Stimulated activated CD4-positive, alpha-beta T cell treated with anti-CD3 and anti-CD28 coated beads, Interleukin-1b, Interleukin-23, amount 100 ng/mL, for 1 hour (primary cell): ENCODE data around the gene HNRNPA1L2.
"Not testable (repeated sequence)": the region's sequence is repeated elsewhere in the genome, so short reads cannot be mapped to it uniquely, and the experiment has no call there.

ENCODE experiments used
- DNase-seq, 2 donors: peaks; one replicate each; pipeline ENCODE4 v3.0.0-alpha.2; 2020; ENCODE audit warnings: low read depth in 2 of 2

HNRNPA1L2 gene

DNA sequence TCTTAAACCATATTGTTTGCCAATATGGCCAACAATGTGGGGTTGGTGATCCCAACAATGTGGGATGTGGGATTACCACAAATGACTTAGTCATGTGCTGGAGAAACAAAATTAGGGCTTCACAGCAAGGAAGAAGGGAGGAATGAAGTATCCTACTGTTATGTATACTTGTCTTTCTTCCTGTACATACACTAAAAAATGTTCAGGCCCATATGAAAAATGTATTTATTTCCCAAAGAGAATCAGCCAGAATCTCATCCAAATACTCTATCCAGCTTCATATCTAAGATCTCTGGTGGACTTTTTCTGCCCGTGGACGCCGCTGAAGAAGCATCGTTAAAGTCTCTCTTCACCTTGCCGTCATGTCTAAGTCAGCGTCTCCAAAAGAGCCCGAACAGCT, at the start of gene HNRNPA1L2:
Gene HNRNPA1L2 (plus strand): TSS at position 301 of the 400 bp plus-strand sequence. CDS start 62 bp downstream, at position 363.
- no peak for DNase-seq

DNA sequence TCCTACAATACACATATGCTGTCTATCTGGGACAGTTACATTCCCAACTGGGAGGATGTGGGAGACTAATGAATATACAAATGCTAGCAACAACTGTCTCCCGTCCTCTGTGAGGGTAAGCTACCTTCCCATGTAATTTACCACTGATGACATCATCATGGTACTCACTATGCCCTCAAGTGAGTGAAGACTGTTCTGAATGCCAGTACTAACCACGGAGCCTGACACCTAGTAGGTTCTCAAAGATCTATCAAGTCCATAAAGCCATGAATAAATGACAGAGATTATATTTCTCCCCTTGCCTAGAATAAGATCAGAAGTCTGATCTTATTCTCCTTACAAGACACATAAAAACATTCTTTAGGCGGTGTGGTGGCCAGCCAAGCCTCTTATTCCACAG, 49.1 kb upstream of the HNRNPA1L2 start:
- DNase-seq: not testable (repeated sequence)

DNA sequence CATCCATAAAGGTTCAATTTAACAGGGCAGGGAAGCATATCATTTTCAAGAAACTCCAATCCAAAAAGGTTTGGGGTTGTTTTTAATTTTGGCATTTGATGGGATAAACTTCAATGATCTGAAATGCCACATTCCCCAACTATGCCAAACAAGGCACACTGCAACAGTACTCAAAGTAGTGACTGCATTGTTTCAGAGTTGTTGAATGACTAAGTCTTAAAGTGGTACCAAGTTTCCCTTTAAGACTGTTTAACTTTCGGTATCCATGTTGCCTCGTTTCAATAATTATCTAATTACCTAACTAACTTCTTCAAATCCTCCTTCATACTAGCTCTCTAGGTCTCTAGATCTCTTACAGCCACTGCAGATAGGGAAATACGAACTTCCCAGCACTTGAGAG, 48.4 kb upstream of the HNRNPA1L2 start:
- DNase-seq: not testable (repeated sequence)

DNA sequence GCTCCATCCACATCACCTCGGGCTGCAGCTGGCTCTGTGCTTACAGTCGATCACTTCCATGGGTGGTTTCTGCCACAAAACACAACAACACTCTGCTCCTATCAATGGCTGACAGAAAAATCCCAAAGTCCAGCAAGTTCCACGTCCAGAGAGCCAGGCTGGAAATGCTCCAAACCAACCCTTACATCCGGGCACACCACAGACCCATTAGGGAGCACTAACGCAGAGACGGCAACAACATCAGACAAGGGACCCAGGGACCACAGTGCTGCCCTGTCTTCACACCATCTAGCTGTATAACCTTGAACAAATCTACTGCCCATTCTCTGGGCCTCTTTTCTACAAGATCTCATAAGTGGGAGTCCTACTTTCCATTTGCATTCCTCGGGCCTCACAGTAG, 47.9 kb upstream of the HNRNPA1L2 start:
- not testable (repeated sequence) for DNase-seq

DNA sequence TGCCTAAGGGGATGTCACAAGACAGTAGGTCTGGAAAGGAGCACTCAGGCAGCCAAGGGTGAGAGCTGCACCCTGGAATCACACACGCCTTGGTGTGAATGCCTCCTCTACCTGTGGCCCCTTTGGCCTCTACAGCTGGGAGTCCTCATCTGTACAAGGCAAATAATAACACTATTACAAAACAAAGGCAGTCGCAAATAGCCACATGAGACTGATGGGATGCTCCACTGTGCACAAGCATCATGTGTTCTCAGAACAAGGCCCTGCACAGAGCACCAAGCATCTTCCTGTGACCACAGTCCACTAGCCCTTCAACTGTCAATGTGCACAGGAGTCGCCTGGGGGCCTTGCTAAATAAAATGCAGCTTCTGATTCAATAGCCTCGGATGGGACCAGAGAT, 44.6 kb upstream of the HNRNPA1L2 start:
- DNase-seq: no peak

DNA sequence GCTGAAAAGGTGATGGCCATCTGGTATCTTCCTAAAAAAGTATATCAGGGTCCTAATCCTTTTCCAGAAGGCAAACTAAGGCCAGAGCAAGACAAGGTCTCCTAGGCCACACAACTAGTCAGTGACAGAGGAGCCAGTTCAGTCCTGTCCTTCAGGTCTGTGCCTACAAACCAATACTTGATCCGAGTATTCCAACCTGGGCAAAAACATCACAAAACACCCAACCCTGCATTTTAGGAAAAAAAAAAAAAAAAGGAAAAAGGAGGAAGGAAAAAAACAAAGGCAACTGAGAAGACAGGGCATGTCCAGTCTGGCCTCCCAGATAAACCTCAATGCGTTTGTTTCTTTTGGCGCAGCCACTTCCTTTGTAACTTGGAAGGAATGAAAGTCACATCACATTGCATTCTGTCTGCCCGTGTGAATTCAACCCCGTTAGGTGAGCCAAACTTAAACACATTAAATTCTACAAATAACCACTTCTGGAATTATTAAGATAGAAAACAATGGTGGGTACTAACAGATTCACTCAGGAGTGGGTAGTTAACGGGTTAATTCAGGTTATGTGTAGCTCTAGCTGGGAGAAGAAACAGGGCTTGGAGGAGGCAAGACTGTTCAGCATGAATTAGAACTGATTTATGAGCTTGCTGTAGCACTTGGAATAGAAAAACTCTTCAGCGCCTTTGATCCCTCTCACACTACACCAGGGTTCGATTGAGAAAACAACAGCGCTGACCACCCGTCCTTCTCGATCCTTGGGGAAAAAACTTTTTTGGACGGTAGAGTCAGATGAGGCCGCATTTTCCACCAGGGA, 43.0 kb upstream of the HNRNPA1L2 start:
- no peak for DNase-seq

DNA sequence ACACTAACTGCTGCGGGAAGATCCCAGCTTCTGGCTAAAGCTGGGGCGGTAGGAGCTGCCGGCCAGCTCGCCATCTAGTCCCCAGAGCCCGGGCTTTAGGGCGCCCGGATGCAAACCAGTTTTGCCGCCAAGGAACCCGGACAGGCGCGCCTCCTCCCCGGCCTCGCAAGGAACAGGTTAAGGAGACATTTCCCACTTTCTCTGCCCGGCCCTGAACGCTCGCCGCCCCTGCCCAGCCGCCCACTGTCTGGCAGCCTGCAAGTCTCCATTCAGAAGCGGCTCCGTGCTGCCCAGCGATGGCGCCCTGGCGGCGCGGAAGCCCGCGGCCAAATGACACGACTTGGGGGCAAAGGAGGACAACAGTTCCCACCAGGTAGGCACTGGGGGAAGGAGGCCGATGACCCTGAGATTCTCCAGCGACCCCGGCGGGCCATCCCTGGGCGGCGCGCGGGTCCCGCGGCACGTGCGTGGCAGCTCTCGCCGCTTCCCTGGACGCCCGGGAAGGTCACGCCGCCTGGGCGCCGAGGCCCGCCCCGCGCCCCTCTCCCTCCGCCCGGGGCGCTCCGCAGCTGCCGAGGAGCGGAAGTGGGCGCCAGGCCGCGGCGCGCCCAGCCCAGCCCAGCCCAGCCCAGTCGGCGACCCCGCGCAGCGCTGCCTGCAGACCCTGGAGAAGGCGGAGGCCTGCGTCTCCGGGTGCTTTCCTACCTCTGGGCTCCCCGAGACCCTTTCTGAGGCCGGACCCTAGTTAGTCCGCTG, 42.2 kb upstream of the HNRNPA1L2 start:
- no peak for DNase-seq

DNA sequence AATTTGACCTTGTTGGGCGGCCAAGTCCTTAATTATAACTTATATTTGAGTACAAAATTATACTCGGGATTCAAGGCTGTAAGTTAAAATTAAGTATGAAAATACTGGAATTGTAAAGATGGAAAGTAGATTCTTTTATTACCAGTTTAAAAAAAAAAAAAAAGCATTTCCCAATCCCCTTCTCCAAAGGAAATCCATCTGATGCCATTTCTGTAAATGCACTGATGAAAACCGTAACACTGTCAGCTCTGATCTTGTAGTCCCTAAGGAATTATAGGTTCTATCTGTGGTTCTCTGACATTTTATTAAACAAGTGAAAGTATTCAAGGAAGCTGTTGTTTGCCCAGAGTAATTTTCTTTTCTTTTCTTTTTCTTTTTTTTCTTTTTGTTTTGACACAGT, 41.6 kb upstream of the HNRNPA1L2 start:
- DNase-seq: no peak

DNA sequence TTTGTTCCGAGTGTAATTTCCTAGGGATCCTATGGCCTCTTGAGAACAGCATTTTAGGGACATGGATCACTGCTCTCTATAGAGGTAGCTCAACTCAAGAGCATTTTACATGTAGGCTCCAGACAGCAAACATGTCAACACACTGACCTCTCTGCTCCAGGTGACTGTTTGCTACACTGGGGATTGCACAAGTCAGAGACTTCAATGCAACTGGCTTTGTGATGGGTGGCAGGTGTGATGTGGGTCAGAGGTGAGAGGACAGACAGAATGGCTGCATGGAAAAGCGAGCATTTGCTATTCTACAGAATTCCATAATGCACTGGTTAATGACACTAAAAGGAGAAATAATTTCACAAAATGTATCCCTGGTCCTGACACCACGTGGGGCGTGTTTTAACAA, 38.9 kb upstream of the HNRNPA1L2 start:
- DNase-seq: not testable (repeated sequence)

DNA sequence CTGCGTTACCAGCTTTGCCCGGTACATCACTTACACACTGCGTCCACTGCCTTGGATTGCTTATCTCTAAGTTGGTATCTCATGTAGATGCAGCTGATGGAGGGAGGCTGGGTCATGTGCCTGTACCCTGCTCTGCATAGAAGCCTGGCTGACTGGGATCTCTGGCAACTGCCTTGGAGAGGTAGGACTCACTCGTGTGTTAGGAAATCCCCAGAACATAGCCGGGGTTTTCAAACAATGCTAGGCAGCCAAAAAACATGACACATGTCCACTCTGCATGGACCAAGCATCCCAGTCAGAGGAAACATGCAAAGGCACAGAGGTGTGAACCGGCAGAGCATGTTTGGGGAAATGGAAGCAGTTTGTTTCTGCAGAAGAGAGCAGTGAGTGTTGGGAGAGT, 36.1 kb upstream of the HNRNPA1L2 start:
- not testable (repeated sequence) for DNase-seq

DNA sequence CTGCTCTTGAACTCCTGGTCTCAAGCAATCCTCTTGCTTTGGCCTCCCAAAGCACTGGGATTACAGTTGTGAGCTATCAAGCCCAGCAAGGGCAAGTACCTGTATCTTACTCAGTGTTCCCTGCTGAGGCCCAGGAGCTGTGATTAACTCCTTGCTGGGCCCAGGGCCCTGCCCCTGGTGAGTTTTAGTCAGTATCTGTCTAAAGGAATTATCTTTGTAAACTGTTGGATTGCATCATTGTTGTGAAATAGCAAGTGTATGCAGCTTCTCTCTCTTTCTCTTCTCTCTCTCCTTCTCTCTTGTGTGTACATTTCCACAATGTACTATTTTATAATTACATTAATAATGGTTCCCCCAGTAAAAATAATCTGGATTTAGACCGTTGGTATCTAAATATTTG, 35.4 kb upstream of the HNRNPA1L2 start:
- DNase-seq: not testable (repeated sequence)

DNA sequence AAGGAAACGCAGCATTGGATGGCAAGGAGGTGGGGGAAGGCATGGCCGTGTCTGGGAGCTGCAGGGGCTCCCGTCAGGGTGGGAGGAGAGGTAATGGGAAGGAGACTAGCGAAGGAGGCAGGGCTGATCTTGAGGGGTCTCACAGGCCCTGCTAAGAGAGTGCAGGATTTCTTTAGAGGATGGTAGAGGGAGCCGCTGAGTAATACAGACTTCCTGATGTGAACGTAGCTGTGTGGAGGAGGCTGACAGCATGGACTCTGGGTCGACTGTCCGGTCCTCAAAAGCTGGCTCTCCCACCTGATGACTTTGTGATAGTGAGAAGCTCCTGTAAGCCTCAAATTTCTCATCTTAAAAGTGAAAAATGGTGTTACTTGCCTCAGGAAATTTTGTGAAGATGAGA, 34.0 kb upstream of the HNRNPA1L2 start:
- not testable (repeated sequence) for DNase-seq

DNA sequence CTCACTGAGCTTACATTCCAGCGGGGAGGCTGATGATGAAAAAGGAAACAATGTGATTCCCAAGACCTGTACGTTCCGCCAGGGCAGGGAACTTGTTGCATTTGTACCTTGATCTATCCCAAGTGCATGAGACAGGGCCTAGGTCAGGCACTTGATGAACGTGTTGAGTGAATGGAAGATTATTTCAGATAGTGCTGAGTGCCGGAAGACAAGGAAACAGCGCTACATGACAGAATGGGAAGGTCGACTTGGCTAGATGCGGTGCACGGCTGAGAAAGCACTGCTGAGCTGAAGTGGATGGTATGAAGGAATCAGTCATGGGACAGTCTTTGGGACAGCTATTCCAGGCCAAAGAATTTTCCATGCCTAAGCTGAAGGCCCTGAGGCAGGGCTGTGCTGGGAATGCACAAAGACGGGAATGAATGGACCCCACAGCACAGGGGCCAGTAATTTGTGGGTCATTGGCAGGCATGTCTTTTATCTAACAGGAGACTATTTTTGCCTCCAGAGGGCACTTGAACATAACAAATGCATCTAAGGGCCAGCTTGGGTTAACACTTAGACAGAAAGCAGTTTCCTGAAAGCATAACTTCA, 33.1 kb upstream of the HNRNPA1L2 start:
- DNase-seq: not testable (repeated sequence)

DNA sequence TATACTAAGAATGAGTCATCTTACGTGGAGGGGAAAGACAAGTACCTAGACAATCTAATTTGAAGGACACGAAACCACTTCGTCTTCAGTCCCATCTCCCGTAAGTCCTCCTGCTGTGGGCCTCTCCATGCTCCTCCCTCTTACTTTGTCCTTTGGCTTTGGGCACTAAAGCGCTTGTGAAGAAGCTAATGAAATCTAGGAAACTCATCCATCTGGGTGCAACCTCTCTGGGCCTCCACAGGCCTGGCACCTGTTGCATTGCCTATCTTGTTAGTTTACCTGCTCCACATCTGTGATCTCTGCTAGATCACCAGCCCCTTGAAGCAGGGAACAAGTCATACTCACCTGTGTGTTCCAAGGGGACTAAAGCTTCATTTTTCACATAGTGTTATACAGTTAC, 32.1 kb upstream of the HNRNPA1L2 start:
- DNase-seq: not testable (repeated sequence)

DNA sequence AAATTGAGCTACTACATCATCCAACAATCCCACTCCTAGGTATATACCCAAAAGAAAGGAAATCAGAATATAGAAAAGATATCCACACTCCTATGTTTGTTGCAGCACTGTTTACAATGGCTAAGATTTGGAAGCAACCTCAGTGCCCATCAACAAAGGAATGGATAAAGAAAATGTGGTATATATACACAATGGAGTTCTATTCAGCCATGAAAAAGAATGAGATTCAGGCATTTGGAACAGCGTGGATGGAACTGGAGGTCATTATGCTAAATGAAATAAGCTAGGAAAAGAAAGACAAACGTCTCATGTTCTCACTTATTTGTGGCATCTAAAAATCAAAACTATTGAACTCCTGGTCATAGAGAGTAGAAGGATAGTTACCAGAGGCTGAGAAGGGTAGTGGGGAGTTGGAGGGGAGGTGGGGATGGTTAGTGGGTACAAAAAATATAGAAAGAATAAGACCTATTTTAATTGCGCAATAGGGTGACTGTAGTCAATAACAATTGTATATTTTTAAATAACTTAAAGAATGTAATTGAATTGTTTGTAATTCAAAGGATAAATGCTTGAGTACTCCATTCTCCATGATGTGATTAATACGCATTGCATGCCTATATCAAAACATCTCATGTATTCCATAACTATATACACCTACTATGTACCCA, 27.0 kb upstream of the HNRNPA1L2 start:
- DNase-seq: no peak

DNA sequence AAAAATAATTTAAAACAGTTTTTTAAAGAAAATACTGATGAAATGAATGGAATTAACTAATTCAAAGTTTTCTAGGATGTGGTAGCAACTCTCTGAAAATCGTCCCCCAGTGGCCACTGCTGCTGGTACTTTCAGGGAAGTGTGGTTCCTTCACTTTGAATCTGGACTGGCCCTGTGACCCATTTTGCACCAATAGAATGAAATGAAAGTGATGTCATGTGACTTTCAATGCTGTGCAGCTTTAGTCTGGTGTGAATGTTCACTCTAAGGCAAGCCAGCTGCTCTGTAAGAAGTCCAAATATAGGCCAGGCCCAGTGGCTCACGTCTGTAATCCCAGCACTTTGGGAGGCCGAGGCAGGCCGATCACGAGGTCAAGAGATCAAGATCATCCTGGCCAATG, 26.4 kb upstream of the HNRNPA1L2 start:
- no peak for DNase-seq

DNA sequence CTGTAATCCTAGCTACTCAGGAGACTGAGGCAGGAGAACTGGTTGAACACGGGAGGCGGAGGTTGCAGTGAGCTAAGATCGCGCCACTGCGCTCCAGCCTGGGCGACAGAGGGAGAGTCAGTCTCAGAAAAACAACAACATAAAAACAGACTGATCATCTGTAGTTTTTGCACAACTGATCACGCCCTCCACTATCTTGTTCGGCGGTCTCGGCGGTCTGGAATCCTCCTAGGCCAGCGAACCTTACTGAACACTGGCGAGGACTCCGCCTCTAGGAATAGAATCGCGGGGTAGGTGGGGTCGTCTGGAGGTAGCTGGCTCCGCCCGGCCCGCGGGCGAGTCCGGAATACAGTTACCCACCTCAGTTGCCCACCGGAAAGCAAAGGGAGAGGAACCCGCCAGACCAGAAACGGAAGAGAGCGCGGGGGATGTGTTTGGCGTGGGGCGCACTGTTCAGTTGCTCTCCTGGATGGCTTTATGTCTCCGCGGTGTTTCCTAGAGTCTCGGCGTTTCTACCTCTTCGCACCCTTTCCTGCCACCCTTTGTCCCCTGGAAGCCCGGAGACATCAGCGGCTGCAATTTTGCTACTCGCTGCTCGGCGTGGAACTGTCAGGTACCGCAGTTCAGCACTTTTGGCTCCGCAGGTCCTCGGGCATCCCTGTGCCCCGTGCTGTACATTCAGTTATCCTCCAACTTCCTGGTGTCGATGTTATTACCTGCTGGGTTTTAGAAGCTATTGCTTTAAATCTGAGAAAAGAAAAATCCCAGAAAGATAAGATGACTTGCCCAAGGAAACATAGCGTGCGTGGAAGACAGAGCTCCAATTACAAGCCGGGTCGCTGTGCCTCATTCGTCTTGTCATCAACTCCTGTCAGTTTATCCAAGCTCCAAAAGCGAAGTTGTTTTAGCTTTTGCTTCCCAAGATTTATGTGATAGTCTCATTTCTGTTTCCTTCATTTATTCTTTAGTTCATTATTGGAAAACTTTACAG, 24.9 kb upstream of the HNRNPA1L2 start:
- peak; percentile 49 to 67 for DNase-seq

DNA sequence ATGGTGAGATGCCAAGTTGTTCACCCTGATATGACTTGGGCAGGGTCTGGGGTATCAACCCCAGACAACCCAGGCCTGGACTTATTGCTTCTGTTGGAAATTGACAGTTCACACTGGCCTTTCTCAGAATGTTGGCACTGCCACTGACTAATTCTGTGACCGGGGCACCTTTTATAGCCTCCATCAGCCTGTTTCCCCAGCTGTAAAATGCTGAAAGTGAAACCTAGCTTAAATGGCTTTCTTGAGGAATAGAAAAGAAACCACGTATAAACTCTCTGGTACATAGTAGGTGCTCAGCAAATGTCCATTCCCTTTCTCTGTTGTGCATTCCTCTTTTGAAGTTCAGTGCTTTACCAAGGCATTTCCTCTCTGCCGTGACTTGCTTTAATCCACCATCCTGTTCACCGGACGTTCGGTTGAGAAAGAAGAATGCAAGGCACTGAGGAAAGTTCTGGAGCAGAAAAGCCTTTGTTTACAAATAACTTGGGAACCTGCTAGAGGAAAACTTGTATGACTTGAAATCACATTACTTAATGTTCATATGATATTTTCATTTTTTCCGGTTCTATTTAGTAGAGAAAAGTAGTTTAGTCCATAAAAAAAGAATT, 11.0 kb upstream of the HNRNPA1L2 start:
- DNase-seq: not testable (repeated sequence)

DNA sequence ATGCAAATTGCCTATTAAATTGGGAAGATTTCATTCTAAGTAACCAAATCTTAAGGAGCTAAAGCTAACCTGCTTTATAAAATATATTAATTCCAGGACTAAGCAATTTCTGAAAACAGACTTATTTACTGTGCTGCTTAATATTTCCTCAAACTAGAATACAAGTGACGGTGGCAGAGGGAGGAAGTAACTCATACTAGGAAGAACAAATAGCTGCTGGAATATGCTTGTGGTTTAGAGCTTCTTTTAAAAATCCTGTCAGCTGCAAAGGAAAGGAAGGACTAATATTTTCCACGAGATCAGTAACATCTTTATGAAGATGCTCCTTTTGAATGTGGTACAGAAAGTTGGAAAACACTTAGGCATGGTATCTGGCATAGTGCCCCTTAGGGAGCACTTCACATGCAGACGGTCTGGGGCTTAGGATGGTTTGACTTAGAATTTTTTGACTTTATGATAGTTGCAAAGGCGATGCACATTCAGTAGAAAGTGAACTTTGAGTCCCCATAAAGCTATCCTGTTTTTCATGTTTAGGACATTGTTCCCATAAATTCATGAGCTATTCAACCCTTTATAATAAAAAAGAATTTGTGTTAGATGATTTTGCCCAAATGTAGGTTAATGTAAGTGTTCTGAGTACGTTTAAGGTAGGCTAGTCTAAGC, 3.4 kb upstream of the HNRNPA1L2 start:
- DNase-seq: no peak

DNA sequence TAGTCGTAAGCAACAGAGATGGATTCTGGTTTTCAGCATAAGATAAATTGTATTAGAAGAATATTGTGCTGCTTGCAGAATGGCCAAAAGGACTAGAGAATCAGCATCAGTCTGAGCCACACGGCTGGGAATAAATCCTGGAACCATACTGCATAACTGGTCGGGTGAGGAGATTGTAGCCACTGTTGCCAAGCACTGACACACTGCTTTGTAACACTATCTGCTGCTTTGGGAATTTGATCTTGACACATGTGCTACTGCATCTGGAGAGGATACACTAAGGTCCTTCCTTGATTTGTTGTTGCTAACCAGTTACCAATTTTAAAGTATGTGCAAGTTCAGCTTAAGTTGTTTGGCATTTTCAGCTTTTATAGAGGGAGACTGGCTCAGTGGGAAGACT, 1.9 kb downstream of the HNRNPA1L2 start:
- no peak for DNase-seq
